Measurements from ENCODE around the gene PLPP4. TPM values are rescaled to one million over a fixed set of nuclear protein-coding genes. Genes with fewer than 3 reads are reported as not detected.

PLPP4 gene
- total and polyA plus RNA-seq, 4 donors, result 12.2 to 37.4 (median 32.9) TPM

- Histone ChIP-seq H3K27ac (ENCODE audit: low read depth, low read length) (no peak overlapping the region), H3K9me3 (ENCODE audit: control insufficient read depth, insufficient read depth, low read length) (no peaks in the 10 kb centered on the region), H3K27me3 (ENCODE audit: control insufficient read depth, insufficient read depth, low read length) (no peaks in the 10 kb centered on the region), H3K36me3 (ENCODE audit: control insufficient read depth, insufficient read depth, low read length) (no peaks in the 10 kb centered on the region), H3K4me3 (ENCODE audit: low read depth, low read length) (no peak overlapping the region), H3K4me1 (ENCODE audit: control insufficient read depth, insufficient read depth, low read length) (peaks cover 10% of the 10 kb centered on the region)
- DNase-seq (ENCODE audit: low read depth in 4 of 6, low spot score in 6 of 6), result peak in 1 of 6 donors; percentile 46
- 85% methylated on average over 2 of the region's 4 CpGs for WGBS (ENCODE audit: insufficient coverage)
Measured at GRCh38 chr10:120480065-120480600, 23.1 kb downstream of the PLPP4 start.

GRCh38 chr10:120480848-120481247, 23.8 kb downstream of the PLPP4 start:
- Histone ChIP-seq H3K4me1 (ENCODE audit: control insufficient read depth, insufficient read depth, low read length) (peaks cover 10% of the 10 kb centered on the region), H3K27me3 (ENCODE audit: control insufficient read depth, insufficient read depth, low read length) (no peaks in the 10 kb centered on the region), H3K4me3 (ENCODE audit: low read depth, low read length) (no peak overlapping the region), H3K36me3 (ENCODE audit: control insufficient read depth, insufficient read depth, low read length) (no peaks in the 10 kb centered on the region), H3K27ac (ENCODE audit: low read depth, low read length) (no peak overlapping the region), H3K9me3 (ENCODE audit: control insufficient read depth, insufficient read depth, low read length) (no peaks in the 10 kb centered on the region)
- 100% methylated on average over 1 of the region's 1 CpG for WGBS (ENCODE audit: insufficient coverage)
- no peak for DNase-seq (ENCODE audit: low read depth in 4 of 6, low spot score in 6 of 6)

- no peaks in the 10 kb centered on the region for H3K36me3 ChIP-seq (ENCODE audit: control insufficient read depth, insufficient read depth, low read length)
- H3K27me3 ChIP-seq (ENCODE audit: control insufficient read depth, insufficient read depth, low read length), result no peaks in the 10 kb centered on the region
- DNase-seq (ENCODE audit: low read depth in 4 of 6, low spot score in 6 of 6), result no peak
- no peaks in the 10 kb centered on the region for H3K4me1 ChIP-seq (ENCODE audit: control insufficient read depth, insufficient read depth, low read length)
- WGBS (ENCODE audit: insufficient coverage), result 96% methylated on average over 2 of the region's 3 CpGs
- no peak overlapping the region for H3K27ac ChIP-seq (ENCODE audit: low read depth, low read length)
- no peak overlapping the region for H3K4me3 ChIP-seq (ENCODE audit: low read depth, low read length)
- H3K9me3 ChIP-seq (ENCODE audit: control insufficient read depth, insufficient read depth, low read length), result no peaks in the 10 kb centered on the region
Measured at GRCh38 chr10:120483006-120483405, 26.0 kb downstream of the PLPP4 start.

- Histone ChIP-seq H3K9me3 (ENCODE audit: control insufficient read depth, insufficient read depth, low read length) (no peaks in the 10 kb centered on the region), H3K27me3 (ENCODE audit: control insufficient read depth, insufficient read depth, low read length) (no peaks in the 10 kb centered on the region), H3K4me1 (ENCODE audit: control insufficient read depth, insufficient read depth, low read length) (no peaks in the 10 kb centered on the region), H3K27ac (ENCODE audit: low read depth, low read length) (no peak overlapping the region), H3K36me3 (ENCODE audit: control insufficient read depth, insufficient read depth, low read length) (no peaks in the 10 kb centered on the region), H3K4me3 (ENCODE audit: low read depth, low read length) (no peak overlapping the region)
- WGBS (ENCODE audit: insufficient coverage), result 59% methylated on average over 2 of the region's 2 CpGs
- DNase-seq (ENCODE audit: low read depth in 4 of 6, low spot score in 6 of 6), result no peak
Measured at GRCh38 chr10:120483651-120484301, 26.7 kb downstream of the PLPP4 start.

- H3K27ac ChIP-seq (ENCODE audit: low read depth, low read length), result no peak overlapping the region
- no peaks in the 10 kb centered on the region for H3K36me3 ChIP-seq (ENCODE audit: control insufficient read depth, insufficient read depth, low read length)
- H3K4me1 ChIP-seq (ENCODE audit: control insufficient read depth, insufficient read depth, low read length), result no peaks in the 10 kb centered on the region
- no peaks in the 10 kb centered on the region for H3K27me3 ChIP-seq (ENCODE audit: control insufficient read depth, insufficient read depth, low read length)
- no peaks in the 10 kb centered on the region for H3K9me3 ChIP-seq (ENCODE audit: control insufficient read depth, insufficient read depth, low read length)
- DNase-seq (ENCODE audit: low read depth in 4 of 6, low spot score in 6 of 6), result no peak
- 91% methylated on average over 6 of the region's 8 CpGs for WGBS (ENCODE audit: insufficient coverage)
- H3K4me3 ChIP-seq (ENCODE audit: low read depth, low read length), result no peak overlapping the region
Measured at GRCh38 chr10:120485946-120486345, 28.9 kb downstream of the PLPP4 start.

GRCh38 chr10:120486671-120487205, 29.7 kb downstream of the PLPP4 start:
- WGBS (ENCODE audit: insufficient coverage), result 88% methylated on average over 3 of the region's 6 CpGs
- H3K36me3 ChIP-seq (ENCODE audit: control insufficient read depth, insufficient read depth, low read length), result no peaks in the 10 kb centered on the region
- no peak overlapping the region for H3K4me3 ChIP-seq (ENCODE audit: low read depth, low read length)
- H3K27me3 ChIP-seq (ENCODE audit: control insufficient read depth, insufficient read depth, low read length), result no peaks in the 10 kb centered on the region
- no peaks in the 10 kb centered on the region for H3K9me3 ChIP-seq (ENCODE audit: control insufficient read depth, insufficient read depth, low read length)
- H3K4me1 ChIP-seq (ENCODE audit: control insufficient read depth, insufficient read depth, low read length), result no peaks in the 10 kb centered on the region
- no peak overlapping the region for H3K27ac ChIP-seq (ENCODE audit: low read depth, low read length)
- DNase-seq (ENCODE audit: low read depth in 4 of 6, low spot score in 6 of 6), result no peak

- 0% methylated on average over 1 of the region's 1 CpG for WGBS (ENCODE audit: insufficient coverage)
- H3K9me3 ChIP-seq (ENCODE audit: control insufficient read depth, insufficient read depth, low read length), result no peaks in the 10 kb centered on the region
- H3K27ac ChIP-seq (ENCODE audit: low read depth, low read length), result no peak overlapping the region
- no peaks in the 10 kb centered on the region for H3K4me1 ChIP-seq (ENCODE audit: control insufficient read depth, insufficient read depth, low read length)
- no peaks in the 10 kb centered on the region for H3K36me3 ChIP-seq (ENCODE audit: control insufficient read depth, insufficient read depth, low read length)
- no peaks in the 10 kb centered on the region for H3K27me3 ChIP-seq (ENCODE audit: control insufficient read depth, insufficient read depth, low read length)
- no peak overlapping the region for H3K4me3 ChIP-seq (ENCODE audit: low read depth, low read length)
- DNase-seq (ENCODE audit: low read depth in 4 of 6, low spot score in 6 of 6), result no peak
Measured at GRCh38 chr10:120490288-120490687, 33.3 kb downstream of the PLPP4 start.

GRCh38 chr10:120492346-120492745, 35.3 kb downstream of the PLPP4 start:
- no peaks in the 10 kb centered on the region for H3K4me1 ChIP-seq (ENCODE audit: control insufficient read depth, insufficient read depth, low read length)
- no peaks in the 10 kb centered on the region for H3K36me3 ChIP-seq (ENCODE audit: control insufficient read depth, insufficient read depth, low read length)
- peak in 1 of 6 donors; percentile 61 for DNase-seq (ENCODE audit: low read depth in 4 of 6, low spot score in 6 of 6)
- H3K4me3 ChIP-seq (ENCODE audit: low read depth, low read length), result no peak overlapping the region
- H3K27ac ChIP-seq (ENCODE audit: low read depth, low read length), result no peak overlapping the region
- WGBS (ENCODE audit: insufficient coverage), result 30% methylated on average over 2 of the region's 3 CpGs
- no peaks in the 10 kb centered on the region for H3K27me3 ChIP-seq (ENCODE audit: control insufficient read depth, insufficient read depth, low read length)
- H3K9me3 ChIP-seq (ENCODE audit: control insufficient read depth, insufficient read depth, low read length), result no peaks in the 10 kb centered on the region

- H3K4me1 ChIP-seq (ENCODE audit: control insufficient read depth, insufficient read depth, low read length), result no peaks in the 10 kb centered on the region
- no peaks in the 10 kb centered on the region for H3K36me3 ChIP-seq (ENCODE audit: control insufficient read depth, insufficient read depth, low read length)
- no peak overlapping the region for H3K4me3 ChIP-seq (ENCODE audit: low read depth, low read length)
- H3K27ac ChIP-seq (ENCODE audit: low read depth, low read length), result no peak overlapping the region
- no peaks in the 10 kb centered on the region for H3K9me3 ChIP-seq (ENCODE audit: control insufficient read depth, insufficient read depth, low read length)
- 95% methylated on average over 3 of the region's 11 CpGs for WGBS (ENCODE audit: insufficient coverage)
- H3K27me3 ChIP-seq (ENCODE audit: control insufficient read depth, insufficient read depth, low read length), result no peaks in the 10 kb centered on the region
- DNase-seq (ENCODE audit: low read depth in 4 of 6, low spot score in 6 of 6), result no peak
Measured at GRCh38 chr10:120493411-120494312, 36.6 kb downstream of the PLPP4 start.

All from spinal cord (tissue), 10 donors.